ENCODE measurements around the gene ADAMTS9.
A peak's percentile ranks its signal among the peaks of the same experiment; 100 is the strongest.

The ADAMTS9 gene

DNA sequence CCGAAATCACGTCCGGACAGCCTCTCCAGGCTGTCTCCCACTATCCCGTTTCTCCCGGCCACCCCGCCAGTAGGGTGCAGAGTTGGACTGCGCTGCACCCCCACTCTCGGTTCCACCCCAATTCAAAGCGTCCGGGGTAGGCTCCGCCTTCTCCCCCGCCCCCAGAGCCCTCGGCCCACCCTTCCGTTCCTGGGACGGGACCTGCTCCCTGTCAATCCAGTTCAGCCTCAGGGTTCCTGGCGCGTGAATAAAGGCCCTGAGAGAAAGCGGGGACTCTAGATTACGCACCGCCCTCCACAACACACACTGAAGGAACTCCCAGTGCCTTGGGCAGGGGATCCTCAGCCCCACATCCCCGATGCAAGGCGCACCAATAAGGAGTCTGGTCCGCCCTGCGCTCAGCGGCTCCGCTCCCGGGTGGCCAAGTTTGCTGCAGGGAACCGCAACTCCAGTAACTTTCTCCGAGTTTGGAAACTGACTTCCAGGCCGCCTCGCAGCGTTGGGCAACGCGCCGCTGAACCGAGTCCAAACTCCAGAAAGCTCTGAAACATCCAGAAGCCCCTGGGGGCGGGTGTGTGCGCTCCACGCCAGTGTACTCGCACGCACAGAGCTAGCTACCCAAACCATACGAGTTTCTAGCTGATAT lies 1.9 kb downstream of the ADAMTS9 start:
- DNase-seq = peak; percentile 29

DNA sequence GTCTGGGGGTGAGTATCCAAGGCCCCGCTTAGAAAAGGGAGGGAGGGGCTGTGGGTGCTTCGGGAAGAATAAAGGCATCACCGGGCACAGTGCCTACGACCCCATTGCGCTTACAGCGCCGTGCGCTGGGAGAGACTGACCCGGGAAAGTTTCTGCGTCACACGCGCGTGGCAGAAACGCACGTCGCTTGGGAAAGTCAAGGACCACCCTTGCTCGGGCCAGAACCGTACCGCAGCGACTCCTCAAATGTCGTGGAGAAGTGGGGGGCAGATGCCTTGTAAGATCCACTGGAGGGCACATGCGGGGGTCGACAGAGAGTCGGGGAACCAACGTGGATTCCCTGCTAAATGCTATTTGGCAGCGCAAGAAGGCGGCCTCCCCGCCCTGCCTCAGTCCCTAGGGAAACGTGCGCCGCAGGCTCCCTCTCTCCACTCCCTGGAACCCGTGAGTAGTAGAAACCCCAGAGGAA lies 2.4 kb downstream of the ADAMTS9 start:
- no peak for DNase-seq

GRCh38 chr3:64684715-64685261 lies 3.0 kb downstream of the ADAMTS9 start:
- DNase-seq = no peak

- no peak for DNase-seq
Measured at GRCh38 chr3:64681827-64682226, 6.0 kb downstream of the ADAMTS9 start.

DNA sequence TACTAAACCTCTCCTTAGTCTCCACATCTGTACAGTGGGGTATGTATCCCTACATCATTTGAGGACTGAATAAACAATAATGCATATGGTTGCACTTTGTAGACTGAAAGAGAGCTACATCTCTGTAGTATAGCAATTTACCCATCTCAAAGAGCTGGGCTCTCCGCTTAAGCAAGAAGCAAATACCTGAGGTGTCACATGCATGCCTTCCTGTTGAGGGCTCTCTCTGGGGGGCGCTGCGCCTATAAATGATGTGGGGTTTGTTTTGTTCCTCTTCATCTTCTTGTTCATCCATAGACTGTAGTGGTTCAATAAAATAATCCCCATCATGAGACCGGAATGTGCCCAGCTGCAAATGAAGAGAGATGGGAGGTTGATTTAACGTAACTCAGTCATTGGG lies 6.8 kb downstream of the ADAMTS9 start:
- no peak for DNase-seq

DNA sequence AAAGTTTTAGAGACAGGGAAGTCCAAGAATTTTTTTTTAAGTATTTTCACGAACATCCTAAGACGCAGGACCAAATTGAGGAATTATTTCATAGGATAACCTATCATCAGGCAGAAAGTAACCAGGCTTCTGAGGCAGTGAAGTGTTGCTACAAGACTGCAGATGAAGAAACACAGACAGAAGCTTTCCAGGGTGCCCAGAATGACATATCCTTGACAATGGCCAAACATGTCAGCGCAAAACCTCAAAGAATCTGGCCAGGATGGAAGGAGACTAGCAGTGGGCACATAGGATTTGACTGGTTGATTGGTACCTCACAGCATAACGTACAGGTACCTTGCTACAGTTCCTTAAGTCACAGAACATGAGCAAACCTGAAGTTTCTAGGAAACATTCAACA lies 7.5 kb downstream of the ADAMTS9 start:
- no peak for DNase-seq

GRCh38 chr3:64677961-64678716 lies 9.7 kb downstream of the ADAMTS9 start:
- no peak for DNase-seq

DNA sequence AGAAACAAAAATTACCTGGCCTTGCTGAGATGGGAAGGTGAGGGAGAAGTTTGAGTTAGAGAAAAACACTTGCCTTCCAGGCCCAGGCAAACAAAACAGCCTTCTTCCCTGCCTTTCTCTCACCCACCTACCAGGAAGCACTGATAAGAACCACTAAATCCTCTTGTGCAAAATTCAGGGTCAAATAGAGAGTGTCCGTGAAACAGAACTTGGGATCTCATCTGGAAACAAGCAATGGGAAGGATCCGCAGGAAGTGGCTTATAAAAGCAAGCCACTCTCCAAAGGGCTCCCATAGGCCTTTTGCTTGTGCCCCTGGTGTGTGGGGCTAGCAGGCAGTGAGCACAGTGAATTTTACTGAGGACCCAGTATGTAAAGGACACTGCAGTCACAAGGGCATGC lies 11.0 kb downstream of the ADAMTS9 start:
- no peak for DNase-seq

GRCh38 chr3:64675687-64676247 lies 12.0 kb downstream of the ADAMTS9 start:
- no peak for DNase-seq

GRCh38 chr3:64674591-64675076 lies 13.2 kb downstream of the ADAMTS9 start:
- DNase-seq = no peak

DNA sequence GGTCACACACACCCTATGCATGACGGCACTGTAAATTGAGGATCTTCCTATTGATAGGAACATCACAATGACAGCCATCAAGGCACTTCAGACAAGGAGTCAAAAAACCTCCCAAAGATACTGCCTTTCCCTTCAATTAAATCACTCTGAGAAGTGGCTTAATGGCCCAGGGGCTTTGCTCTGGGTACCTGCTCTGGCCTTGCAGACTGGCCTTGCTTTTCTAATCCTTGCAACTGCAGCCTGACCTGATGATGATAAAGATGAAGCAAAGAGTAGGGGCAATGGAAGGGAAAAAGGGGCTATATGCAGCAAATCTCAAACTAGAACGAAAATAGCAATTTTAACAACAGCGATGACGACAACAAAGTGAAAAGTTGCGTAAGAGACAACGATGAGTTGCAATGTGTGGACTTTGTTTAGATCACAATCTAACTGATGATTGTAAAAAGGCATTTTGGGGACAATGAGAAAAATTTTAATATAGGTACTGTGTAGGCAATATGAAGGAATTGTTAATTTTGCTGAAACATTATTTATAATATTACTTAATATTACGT lies 14.6 kb downstream of the ADAMTS9 start:
- DNase-seq = no peak

- DNase-seq = no peak
Measured at GRCh38 chr3:64668582-64669510, 19.0 kb downstream of the ADAMTS9 start.

DNA sequence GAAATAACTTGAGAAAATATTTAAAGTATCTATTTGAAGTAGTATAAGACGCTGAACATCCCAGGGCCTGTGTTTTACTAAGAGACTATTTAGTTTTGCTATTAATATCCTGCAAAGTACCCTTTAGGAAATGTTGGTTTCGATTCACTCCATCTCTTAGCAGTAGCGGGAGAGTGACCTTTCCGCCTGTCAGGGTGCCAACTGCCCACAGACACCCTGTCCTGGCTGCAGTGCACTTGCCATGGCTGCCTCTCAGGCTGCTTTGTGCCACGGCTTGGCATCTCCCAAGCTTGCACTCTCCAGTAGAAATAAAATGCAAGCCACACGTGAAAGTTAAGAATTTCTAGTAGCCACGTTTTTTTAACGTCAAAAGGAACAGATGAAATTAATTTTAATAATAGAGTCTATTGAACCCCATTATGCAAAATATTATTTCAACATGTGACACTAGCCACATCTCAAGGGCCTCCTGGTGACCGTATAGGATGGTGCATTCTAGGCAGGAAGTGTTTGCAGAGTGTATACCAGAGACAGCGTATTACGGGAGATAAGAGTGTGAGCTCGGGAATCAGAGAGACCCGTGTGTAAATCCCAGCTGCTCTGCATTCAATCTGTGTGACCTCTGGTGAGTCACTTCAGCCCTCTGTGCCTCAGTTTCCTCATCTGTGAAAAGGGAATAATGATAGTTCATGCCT lies 19.8 kb downstream of the ADAMTS9 start:
- no peak for DNase-seq

DNA sequence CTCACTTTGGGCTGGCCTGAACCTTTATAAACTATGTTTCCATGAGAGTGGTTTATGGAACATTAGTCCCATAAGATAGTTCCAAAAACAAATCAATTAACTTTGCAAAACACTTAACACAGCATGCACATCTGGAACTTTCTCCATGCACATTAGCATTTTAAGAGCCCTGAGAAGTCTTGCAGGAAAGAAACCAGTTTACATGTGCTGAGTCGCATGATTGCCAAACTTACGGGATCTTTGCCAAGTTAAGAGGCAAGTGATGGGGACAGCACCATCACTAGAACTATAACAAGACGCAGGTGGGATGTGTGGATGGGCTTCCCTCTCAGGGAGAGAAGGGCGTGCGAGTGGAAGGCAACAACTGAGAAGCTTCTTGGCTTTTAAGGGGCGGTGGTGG lies 20.7 kb downstream of the ADAMTS9 start:
- DNase-seq = no peak

- DNase-seq = no peak
Measured at GRCh38 chr3:64666171-64666588, 21.6 kb downstream of the ADAMTS9 start.

- no peak for DNase-seq
Measured at GRCh38 chr3:64664397-64664796, 23.4 kb downstream of the ADAMTS9 start.

- no peak for DNase-seq
Measured at GRCh38 chr3:64659617-64659978, 28.2 kb downstream of the ADAMTS9 start.

GRCh38 chr3:64658001-64658400 lies 29.8 kb downstream of the ADAMTS9 start:
- no peak for DNase-seq

DNA sequence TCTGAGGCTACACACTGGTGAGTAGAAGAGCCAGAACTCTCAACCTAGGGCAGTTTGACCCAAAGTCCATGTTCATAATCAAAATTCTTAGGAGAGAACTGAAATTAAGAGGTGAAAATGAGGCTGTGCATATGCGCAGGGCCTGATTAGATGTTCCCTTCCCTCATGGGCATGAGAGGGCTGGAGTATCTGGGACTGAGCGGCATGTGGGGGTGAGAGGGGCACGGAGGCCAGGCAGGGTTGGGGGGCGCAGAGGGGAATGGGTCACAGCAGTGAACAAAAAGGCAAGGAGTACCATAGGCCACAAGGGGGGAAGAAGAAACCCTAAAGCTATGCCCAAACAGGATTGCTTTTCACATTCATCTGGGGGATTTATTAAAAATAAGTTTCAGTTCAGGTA lies 31.3 kb downstream of the ADAMTS9 start:
- DNase-seq = no peak

DNA sequence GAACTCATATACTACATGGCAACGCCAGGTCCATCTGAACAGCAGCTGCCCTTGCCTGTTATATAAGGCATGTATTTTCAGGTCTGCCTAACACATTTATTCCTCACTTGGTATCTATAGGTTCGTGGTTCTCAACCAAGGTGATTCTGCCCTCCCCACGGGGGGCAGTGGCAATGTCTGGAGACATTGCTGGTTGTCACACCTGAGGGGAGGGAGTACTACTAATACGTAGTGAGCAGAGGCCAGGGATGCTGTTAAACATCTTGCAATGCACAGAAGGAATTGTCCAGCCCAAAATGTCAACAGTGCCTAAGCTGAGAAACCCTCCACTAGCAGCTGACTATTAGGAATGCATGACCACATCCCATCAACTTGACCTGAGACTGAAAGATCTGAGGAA lies 32.6 kb downstream of the ADAMTS9 start:
- no peak for DNase-seq

- no peak for DNase-seq
Measured at GRCh38 chr3:64654013-64654412, 33.8 kb downstream of the ADAMTS9 start.

DNA sequence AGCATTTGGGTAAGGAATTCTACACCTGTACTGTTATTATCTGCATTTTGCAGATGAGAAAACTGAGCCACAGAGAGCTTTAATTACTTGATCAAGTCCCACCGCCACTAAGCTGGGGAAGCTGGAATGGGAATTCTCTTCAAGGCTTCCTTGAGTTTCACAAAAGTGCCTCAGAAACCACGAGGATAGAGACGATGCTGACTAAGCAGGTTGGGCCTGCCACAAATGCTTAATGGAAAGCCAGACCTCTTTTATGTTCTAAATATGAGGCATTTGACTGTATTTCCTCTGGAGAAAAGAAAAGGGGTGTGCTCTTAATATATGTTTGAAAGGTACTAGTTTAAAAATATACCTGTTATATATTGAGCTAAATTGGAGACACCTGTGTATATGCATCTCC lies 34.7 kb downstream of the ADAMTS9 start:
- no peak for DNase-seq

Measured in NCI-H1105 (cell line).